Ascending aorta (tissue), 2 donors: ENCODE measurements around the gene DPYSL3. TPM values are rescaled to one million over a fixed set of nuclear protein-coding genes. Genes with fewer than 3 reads are reported as not detected.
A peak's percentile ranks its signal among the peaks of the same experiment; 100 is the strongest.

ENCODE experiments used
- DNase-seq, 2 donors: peaks; one replicate each; pipeline ENCODE4 v3.0.0-alpha.2; 2019; ENCODE audit warnings: low spot score in 2 of 2
- H3K27ac ChIP-seq, 2 donors: fragments of 200-600 bp; sonication (generic); one replicate each; pipeline ENCODE4 v1.5.1; 2016 to 2017; ENCODE audit warnings: mild to moderate bottlenecking in 1 of 2
- H3K27me3 ChIP-seq: fragments of 200-600 bp; sonication (generic); one replicate; pipeline ENCODE4 v1.5.1; 2017
- H3K36me3 ChIP-seq, 2 donors: fragments of 200-600 bp; sonication (generic); one replicate each; pipeline ENCODE4 v1.5.1; 2016
- H3K4me1 ChIP-seq, 2 donors: fragments of 200-600 bp; sonication (generic); one replicate each; pipeline ENCODE4 v1.5.1; 2016 to 2017; ENCODE audit warnings: mild to moderate bottlenecking in 1 of 2
- H3K4me3 ChIP-seq, 2 donors: fragments of 200-600 bp; sonication (generic); one replicate each; pipeline ENCODE4 v1.5.1; 2016 to 2017; ENCODE audit warnings: mild to moderate bottlenecking in 1 of 2
- H3K9me3 ChIP-seq, 2 donors: fragments of 200-600 bp; sonication (generic); one replicate each; pipeline ENCODE4 v1.5.1; 2016
- CTCF ChIP-seq, 3 experiments: fragments of 200-600 bp in 2 of 3; fragments of 450-650 bp in 1 of 3; sonication (generic) in 2 of 3; IDR thresholded peaks; one replicate each; pipeline ENCODE4 v1.5.1; 2016 to 2019; ENCODE audit warnings: antibody characterized with exemption in 3 of 3, mild to moderate bottlenecking in 1 of 3, moderate library complexity in 1 of 3
- intact Hi-C: fragments of 100-400 bp; cut with DNase I; formaldehyde crosslinking; loops from one replicate; pipeline ENCODE4 v1.15.1; 2023
- total RNA-seq: library from RNA; depleted of rRNA; stranded (reverse); fragments of >200 nt; gene quantifications from one replicate; pipeline ENCODE4 v1.1.0, GENCODE V29; 2016

Gene DPYSL3
- total RNA-seq, 1 donor from 2014 or later: 110 TPM

GRCh38 chr5:147460380-147460779 lies 49.5 kb downstream of the DPYSL3 start:
- Histone ChIP-seq H3K4me3 (no peak overlapping the region), H3K9me3 (no peaks in the 10 kb centered on the region), H3K36me3 (no peaks in the 10 kb centered on the region), H3K27me3 (no peaks in the 10 kb centered on the region), H3K27ac (peak overlapping the region; percentile 34 to 45), H3K4me1 (peaks cover 0 to 19% of the 10 kb centered on the region in 2 donors)
- DNase-seq: no peak
- intact Hi-C loops: no loop called here
- TF ChIP-seq CTCF (IDR thresholded peaks at IDR 0.05): no peak

- TF ChIP-seq CTCF (IDR thresholded peaks at IDR 0.05): no peak
- Histone ChIP-seq H3K27me3 (no peaks in the 10 kb centered on the region), H3K9me3 (no peaks in the 10 kb centered on the region), H3K4me1 (peaks cover 0 to 29% of the 10 kb centered on the region in 2 donors), H3K36me3 (no peaks in the 10 kb centered on the region), H3K4me3 (no peak overlapping the region), H3K27ac (peak overlapping the region; percentile 16 to 23)
- intact Hi-C loops: no loop called here
- DNase-seq: no peak
Observed at GRCh38 chr5:147458581-147458980, 51.3 kb downstream of the DPYSL3 start.

GRCh38 chr5:147455822-147456450 lies 53.9 kb downstream of the DPYSL3 start:
- Histone ChIP-seq H3K4me3 (peak overlapping the region in 1 of 2 donors; percentile 87), H3K9me3 (no peaks in the 10 kb centered on the region), H3K36me3 (no peaks in the 10 kb centered on the region), H3K27me3 (no peaks in the 10 kb centered on the region), H3K4me1 (peaks cover 0 to 33% of the 10 kb centered on the region in 2 donors), H3K27ac (peak overlapping the region; percentile 92 to 96)
- intact Hi-C loops: loop anchor here (2.0 kb wide), 1 partner anchor 29 kb away; no protein-coding TSS in a partner anchor
- TF ChIP-seq CTCF (IDR thresholded peaks at IDR 0.05): no peak
- no peak for DNase-seq

GRCh38 chr5:147454996-147455677 lies 54.7 kb downstream of the DPYSL3 start:
- Histone ChIP-seq H3K27ac (peak overlapping the region; percentile 92 to 96), H3K27me3 (no peaks in the 10 kb centered on the region), H3K36me3 (no peaks in the 10 kb centered on the region), H3K4me1 (peaks cover 0 to 33% of the 10 kb centered on the region in 2 donors), H3K4me3 (peak overlapping the region; percentile 75 to 87), H3K9me3 (no peaks in the 10 kb centered on the region)
- TF ChIP-seq CTCF (IDR thresholded peaks at IDR 0.05): peak in 1 of 3 experiments; percentile 7
- intact Hi-C loops: loop anchor here (1.0 to 5.0 kb wide), 7 partner anchors 30 to 223 kb away; no protein-coding TSS in a partner anchor
- peak in 1 of 2 donors; percentile 80 for DNase-seq

GRCh38 chr5:147453875-147454814 lies 55.7 kb downstream of the DPYSL3 start:
- intact Hi-C loops: loop anchor here (1.0 to 5.0 kb wide), 8 partner anchors 31 to 222 kb away; no protein-coding TSS in a partner anchor
- peak; percentile 90 to 96 (median 96) for TF ChIP-seq CTCF (IDR thresholded peaks at IDR 0.05)
- H3K9me3 ChIP-seq: no peaks in the 10 kb centered on the region
- peak overlapping the region; percentile 92 to 96 for H3K27ac ChIP-seq
- peak in 1 of 2 donors; percentile 93 for DNase-seq
- no peaks in the 10 kb centered on the region for H3K27me3 ChIP-seq
- no peaks in the 10 kb centered on the region for H3K36me3 ChIP-seq
- H3K4me1 ChIP-seq: peaks cover 0 to 26% of the 10 kb centered on the region in 2 donors
- peak overlapping the region; percentile 75 to 87 for H3K4me3 ChIP-seq
